ENCODE results near the gene CLDN17. TPM values are rescaled to one million over a fixed set of nuclear protein-coding genes. Genes with fewer than 3 reads are reported as not detected.

The CLDN17 gene
- total and polyA plus RNA-seq, 9 of the 15 experiments (the other 6 are each of a cell fraction or from before 2014, with no cell fraction given) = not detected

- no peak for TF ChIP-seq CUX1 (CRISPR knock-in tag; IDR thresholded peaks at IDR 0.05)
- TF ChIP-seq KDM4B (IDR thresholded peaks at IDR 0.05; ENCODE audit: borderline replicate concordance in 2 of 2, low read depth in 1 of 2) = no peak
- no peak for TF ChIP-seq ZNF551 (CRISPR knock-in tag; IDR thresholded peaks at IDR 0.05)
- no peak for TF ChIP-seq KLF10 (CRISPR knock-in tag; IDR thresholded peaks at IDR 0.05)
- TF ChIP-seq CREB3L1 (IDR thresholded peaks at IDR 0.05; ENCODE audit: borderline replicate concordance, low read depth) = no peak
- TF ChIP-seq TFAP4 (CRISPR knock-in tag; IDR thresholded peaks at IDR 0.05; ENCODE audit: borderline replicate concordance) = no peak
- TF ChIP-seq IFI16 (CRISPR knock-in tag; IDR thresholded peaks at IDR 0.05) = no peak
- no peak for TF ChIP-seq SP2 (IDR thresholded peaks at IDR 0.05; ENCODE audit: extremely low read depth, low read depth, low read length, poor library complexity, severe bottlenecking)
- TF ChIP-seq DNMT1 (IDR thresholded peaks at IDR 0.05) = no peak
- TF ChIP-seq ZNF253 (CRISPR knock-in tag; conservative IDR thresholded peaks at IDR 0.05) = no peak
- TF ChIP-seq MEF2A (IDR thresholded peaks at IDR 0.05; ENCODE audit: control insufficient read depth, low read depth, low read length) = no peak
- no peak for TF ChIP-seq CTBP1 (IDR thresholded peaks at IDR 0.05; ENCODE audit: borderline replicate concordance)
Observed at GRCh38 chr21:30200000-30200399, 33.4 kb upstream of the CLDN17 start (continued).
